Measurements from ENCODE around the gene DDIT3.
"Not testable (repeated sequence)": the region's sequence is repeated elsewhere in the genome, so short reads cannot be mapped to it uniquely, and the experiment has no call there.

The DDIT3 gene

DNA sequence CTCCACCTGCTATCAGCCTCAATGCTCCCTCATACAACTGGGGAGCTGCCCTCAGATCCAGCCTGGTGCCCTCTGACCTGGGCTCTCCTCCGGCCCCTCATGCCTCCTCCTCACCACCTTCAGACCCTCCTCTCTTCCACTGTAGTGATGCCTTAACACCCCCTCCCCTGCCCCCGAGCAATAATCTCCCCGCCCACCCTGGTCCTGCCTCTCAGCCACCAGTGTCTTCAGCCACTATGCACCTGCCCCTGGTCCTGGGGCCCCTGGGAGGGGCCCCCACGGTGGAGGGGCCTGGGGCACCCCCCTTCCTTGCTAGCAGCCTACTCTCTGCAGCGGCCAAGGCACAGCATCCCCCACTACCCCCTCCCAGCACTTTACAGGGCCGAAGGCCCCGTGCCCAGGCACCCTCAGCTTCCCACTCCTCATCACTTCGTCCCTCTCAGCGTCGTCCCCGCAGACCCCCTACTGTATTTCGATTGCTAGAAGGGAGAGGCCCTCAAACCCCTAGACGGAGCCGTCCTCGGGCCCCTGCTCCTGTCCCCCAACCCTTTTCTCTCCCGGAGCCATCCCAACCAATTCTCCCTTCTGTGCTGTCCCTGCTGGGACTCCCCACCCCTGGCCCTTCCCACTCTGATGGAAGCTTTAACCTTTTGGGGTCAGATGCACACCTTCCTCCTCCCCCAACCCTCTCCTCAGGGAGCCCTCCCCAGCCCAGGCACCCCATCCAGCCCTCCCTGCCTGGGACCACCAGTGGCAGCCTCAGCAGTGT, 5.5 kb upstream of the DDIT3 start:
- DNase-seq, result no peak

GRCh38 chr12:57524814-57525614, 4.7 kb upstream of the DDIT3 start:
- DNase-seq, result no peak

GRCh38 chr12:57523706-57524614, 3.6 kb upstream of the DDIT3 start:
- no peak for DNase-seq

- DNase-seq, result peak; percentile 59
These were observed 2.8 kb upstream of the DDIT3 start for GRCh38 chr12:57522887-57523705.

DNA sequence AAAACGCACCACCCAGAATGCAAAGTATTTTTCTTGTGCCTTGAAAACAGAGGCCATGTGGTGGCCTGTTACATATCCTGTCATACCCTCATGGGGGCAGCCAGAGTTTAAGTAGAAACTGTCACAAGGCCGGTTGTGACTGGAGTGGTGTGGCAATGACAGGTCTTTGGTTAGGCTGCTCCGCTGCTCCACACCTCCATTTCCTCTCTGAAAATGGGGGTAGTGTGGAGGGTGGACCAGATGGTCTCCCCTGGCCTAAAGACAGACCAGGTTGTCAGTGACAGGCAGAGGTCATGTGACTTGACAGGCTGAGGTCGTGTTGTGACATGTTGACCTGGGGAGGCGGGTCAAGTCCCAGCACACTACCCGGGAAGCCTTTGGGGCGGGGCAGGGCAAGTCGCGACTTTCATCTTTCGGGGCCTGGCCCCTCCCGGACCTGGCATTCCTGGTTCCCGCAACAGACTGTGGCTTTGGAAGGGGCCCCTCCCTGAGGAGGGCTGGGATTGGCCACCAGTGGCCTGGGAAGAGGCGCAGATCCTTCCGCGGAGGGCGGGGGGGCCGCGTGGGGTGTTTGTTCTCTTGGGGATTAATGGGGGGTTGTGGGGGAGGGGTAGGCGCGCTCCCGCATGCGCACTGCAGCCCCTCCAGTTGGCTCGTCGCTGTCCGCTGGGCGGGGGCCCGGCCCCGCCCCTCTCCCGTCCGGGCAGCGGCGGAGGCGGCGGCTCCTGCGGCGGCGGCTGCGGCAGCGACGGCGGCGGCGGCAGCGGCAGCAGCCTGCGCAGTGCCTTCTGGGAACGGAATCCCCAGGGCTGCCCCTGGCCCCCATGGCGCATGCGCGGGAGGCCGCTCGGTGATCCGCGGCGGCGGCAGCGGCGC, 1.9 kb upstream of the DDIT3 start, which contains the start of gene MBD6:
Gene MBD6, plus strand, starts transcription at position 814 of the 876 bp plus-strand sequence. CDS start 1,480 bp downstream, outside the sequence.
- peak; percentile 97 for DNase-seq

GRCh38 chr12:57521525-57522010, 1.3 kb upstream of the DDIT3 start:
- DNase-seq, result peak; percentile 70

- DNase-seq, result no peak
These were observed 590 bp downstream of the DDIT3 start for GRCh38 chr12:57519796-57520052.

DNA sequence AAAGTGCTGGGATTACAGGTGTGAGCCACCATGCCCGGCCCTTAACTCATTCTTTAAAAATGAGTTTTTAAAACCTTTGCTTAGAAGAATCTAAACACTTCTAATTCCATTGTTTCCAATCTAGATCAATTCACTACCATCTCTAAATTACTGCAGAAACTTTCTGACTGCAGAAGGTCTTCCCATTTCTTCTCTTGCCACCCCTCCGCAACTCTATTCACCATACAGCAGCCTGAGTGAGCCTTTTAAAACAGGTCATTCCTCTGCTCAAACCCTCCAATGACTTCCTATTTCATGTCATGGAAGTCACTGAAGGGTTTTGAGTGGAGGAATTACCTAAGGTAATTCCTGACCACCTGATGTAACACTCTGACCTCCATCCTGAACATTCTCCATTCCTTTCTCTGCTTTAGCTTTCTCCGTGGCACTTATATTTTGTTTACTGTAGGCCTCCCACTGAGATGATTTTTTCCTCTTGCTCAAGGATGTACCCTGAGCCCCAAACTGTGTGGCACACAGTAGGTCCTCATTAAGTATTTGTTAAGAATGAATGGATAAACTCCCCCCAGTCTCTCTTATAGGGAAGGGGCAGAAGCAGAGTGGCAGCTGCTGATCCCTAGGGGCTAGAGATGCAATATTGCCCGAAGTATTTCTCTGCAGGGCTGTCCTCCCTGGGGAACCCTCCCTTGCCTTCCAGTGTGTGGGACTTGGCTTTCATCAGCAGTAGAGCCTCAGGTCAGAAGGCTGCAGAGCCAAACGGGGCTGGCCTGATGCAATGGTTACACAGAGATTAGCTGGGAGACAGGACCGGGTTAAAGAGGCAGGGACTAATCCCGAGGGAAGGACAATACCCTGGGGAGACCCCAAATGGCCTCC, 1.2 kb downstream of the DDIT3 start:
- DNase-seq, result peak; percentile 74

DNA sequence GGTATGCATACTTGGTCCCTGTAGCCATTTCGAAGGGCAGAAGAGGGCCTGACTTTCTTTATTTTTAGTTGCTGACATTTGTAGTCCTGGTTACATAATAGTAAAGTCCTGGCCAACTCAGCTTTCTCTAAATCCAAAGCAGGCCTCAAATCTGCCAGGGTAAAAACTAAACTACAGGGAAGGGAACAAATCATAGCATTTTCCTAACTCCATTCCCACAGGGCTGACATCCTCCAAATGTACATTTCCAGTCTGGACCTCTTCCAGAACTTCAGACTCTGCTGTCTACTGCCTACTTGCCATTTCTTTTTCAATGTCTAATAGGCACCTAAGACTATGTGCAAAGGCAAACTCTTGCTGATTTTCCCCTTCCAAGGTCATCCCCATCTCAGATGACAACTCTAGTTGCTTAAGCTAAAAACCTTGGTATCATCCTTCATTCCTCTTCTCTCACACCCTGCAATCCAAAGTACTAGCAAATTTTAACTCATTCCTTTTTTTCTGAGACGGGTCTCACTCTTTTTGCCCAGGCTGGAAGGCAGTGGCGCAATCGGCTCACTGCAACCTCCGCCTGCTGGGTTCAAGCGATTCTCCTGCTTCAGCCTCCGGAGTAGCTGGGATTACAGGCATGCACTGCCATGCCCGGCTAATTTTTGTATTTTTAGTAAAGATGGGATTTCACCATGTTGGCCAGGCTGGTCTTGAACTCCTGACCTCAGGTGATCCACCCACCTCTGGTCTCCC, 2.0 kb downstream of the DDIT3 start:
- no peak for DNase-seq

- not testable (repeated sequence) for DNase-seq
These were observed 2.6 kb downstream of the DDIT3 start for GRCh38 chr12:57517718-57518117.

DNA sequence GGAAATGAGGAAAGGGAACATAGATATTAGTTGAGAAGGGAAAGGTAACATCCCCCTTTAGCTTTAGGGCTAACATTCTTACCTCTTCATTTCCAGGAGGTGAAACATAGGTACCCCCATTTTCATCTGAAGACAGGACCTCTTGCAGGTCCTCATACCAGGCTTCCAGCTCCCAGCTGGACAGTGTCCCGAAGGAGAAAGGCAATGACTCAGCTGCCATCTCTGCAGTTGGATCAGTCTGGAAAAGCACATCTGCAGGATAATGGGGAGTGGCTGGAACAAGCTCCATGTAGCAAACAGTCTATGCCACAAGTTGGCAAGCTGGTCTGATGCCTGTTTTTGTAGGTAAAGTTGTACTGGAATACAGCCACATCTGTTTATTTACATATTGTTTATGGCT, 3.1 kb downstream of the DDIT3 start:
- DNase-seq, result peak; percentile 61

GRCh38 chr12:57516617-57517153, 3.6 kb downstream of the DDIT3 start:
- DNase-seq, result no peak

- no peak for DNase-seq
These were observed 4.3 kb downstream of the DDIT3 start for GRCh38 chr12:57515934-57516541.

DNA sequence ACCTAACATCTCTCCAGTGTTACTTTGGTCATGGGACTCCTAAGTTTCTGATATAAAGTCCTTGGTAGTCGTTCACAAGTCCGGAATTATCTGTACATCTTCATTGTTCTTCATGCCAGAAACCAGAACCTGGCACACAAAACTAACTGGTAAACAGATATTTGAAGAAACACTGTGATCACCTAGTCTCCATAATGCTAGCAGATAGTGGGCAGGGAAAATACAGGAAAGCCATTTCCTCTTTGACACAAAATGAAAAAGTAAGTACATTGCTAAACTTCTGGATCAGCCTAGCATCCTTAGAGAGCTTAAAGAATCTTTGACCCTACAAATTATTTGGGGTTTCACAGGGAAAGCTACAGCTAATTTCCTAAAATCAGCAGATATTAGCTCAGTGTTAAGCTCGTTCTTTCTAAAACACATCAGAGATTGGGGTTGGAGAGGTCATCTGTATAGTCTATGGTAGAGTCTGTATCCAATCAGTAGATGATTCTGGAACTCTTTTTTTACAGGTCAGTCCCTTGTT, 4.8 kb downstream of the DDIT3 start:
- no peak for DNase-seq

- no peak for DNase-seq
These were observed 5.5 kb downstream of the DDIT3 start for GRCh38 chr12:57514720-57515407.

DNA sequence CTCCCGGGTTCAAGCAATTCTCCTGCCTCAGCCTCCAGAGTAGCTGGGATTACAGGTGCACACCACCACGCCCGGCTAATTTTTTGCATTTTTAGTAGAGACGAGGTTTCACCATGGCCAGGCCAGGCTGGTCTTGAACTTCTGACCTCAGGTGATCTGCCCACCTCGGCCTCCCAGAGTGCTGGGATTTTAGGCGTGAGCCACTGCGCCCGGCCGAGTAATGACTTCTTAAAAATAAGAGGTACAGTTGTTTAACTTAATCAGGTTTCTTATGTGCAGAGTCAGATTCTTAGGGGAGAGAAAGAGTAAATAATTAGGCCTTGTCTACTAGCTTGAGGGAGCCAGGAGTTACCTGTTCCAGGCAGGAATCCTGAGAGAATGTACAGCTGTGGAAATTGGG, 6.1 kb downstream of the DDIT3 start:
- DNase-seq, result not testable (repeated sequence)

DNA sequence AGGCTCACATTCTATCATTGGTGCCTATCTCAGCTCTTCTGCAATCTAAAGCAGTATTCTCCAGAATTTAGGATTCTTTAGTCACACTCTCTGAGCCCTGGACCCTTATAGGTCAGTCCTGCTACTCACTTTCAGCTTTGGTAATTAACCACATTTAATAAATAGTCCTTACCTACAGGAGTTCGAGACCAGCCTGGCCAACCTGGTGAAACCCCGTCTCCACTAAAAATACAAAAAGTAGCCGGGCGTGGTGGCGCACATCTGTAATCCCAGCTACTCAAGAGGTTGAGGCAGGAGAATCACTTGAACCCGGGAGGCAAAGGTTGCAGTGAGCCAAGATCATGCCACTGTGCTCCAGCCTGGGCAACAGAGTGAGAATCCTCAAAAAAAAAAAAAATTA, 6.6 kb downstream of the DDIT3 start:
- DNase-seq, result not testable (repeated sequence)
